H1 (cell line): ENCODE data around the gene CMTM1. TPM values are rescaled to one million over a fixed set of nuclear protein-coding genes. Genes with fewer than 3 reads are reported as not detected.
"Not testable (repeated sequence)": the region's sequence is repeated elsewhere in the genome, so short reads cannot be mapped to it uniquely, and the experiment has no call there.

Experiments used
- CTCF ChIA-PET: fragments of 300-600 bp; sonication (Branson Sonifier 250); formaldehyde crosslinking; loops from one replicate; lab custom pipeline; 2021; ENCODE audit not compliant: partially characterized antibody; lab: Charles Lee
- POLR2A ChIA-PET: fragments of 300-600 bp; sonication (Branson Sonifier 250); formaldehyde crosslinking; loops from one replicate; lab custom pipeline; 2021; ENCODE audit warnings: inconsistent platforms; ENCODE audit not compliant: partially characterized antibody; lab: Charles Lee
- DNase-seq, 2 experiments: peaks; one replicate each; pipeline versions ENCODE4 v3.0.0 to v3.0.0-alpha.2; 2010 to 2022; ENCODE audit warnings: low spot score in 2 of 2, low read depth in 1 of 2, mixed read lengths in 1 of 2
- FAIRE-seq: peaks from 2 replicates; lab custom pipeline; 2011; peaks lifted over from hg19 to GRCh38; lab: Jason Lieb, UNC
- H2AFZ ChIP-seq: 2 replicates; pipeline ENCODE4 v1.8.1; 2012; ENCODE audit warnings: low read length, inconsistent platforms
- H2AK5ac ChIP-seq: 2 replicates; pipeline ENCODE4 v1.6.1; 2013; ENCODE audit warnings: low read depth, low read length
- H2BK120ac ChIP-seq: replicated peaks from 2 replicates; pipeline ENCODE3; 2013; ENCODE audit warnings: low read depth, low read length, inconsistent platforms
- H2BK12ac ChIP-seq: 2 replicates; pipeline ENCODE4 v1.6.1; 2013; ENCODE audit warnings: low read depth, low read length
- H2BK15ac ChIP-seq: 2 replicates; pipeline ENCODE4 v1.6.1; 2013; ENCODE audit warnings: low read length
- H2BK20ac ChIP-seq: 2 replicates; pipeline ENCODE4 v1.6.1; 2013; ENCODE audit warnings: low read length
- H2BK5ac ChIP-seq: 2 replicates; pipeline ENCODE4 v1.6.1; 2013; ENCODE audit warnings: low read depth, low read length
- H3K14ac ChIP-seq: 2 replicates; pipeline ENCODE4 v1.6.1; 2013; ENCODE audit warnings: inconsistent platforms; ENCODE audit not compliant: insufficient read length
- H3K18ac ChIP-seq: 2 replicates; pipeline ENCODE4 v1.6.1; 2013; ENCODE audit warnings: low read length; ENCODE audit errors: extremely low read depth
- H3K23ac ChIP-seq: 2 replicates; pipeline ENCODE4 v1.6.1; 2013; ENCODE audit warnings: inconsistent platforms; ENCODE audit not compliant: insufficient read length
- H3K23me2 ChIP-seq: 2 replicates; pipeline ENCODE4 v1.6.1; 2013; ENCODE audit warnings: low read depth, low read length
- H3K27ac ChIP-seq: 2 replicates; pipeline ENCODE4 v1.6.1; 2011; ENCODE audit warnings: low read depth, low read length, inconsistent platforms
- H3K27me3 ChIP-seq, 4 experiments: replicated peaks in 1 of 4; 1 replicate in 1 of 4; 2 replicates in 3 of 4; pipeline versions ENCODE4 v1.6.1 to v1.8.1; 2011 to 2013; ENCODE audit warnings: low read length in 3 of 4, mild to moderate bottlenecking in 3 of 4, inconsistent platforms in 2 of 4, mixed read lengths in 2 of 4, moderate library complexity in 1 of 4; ENCODE audit not compliant: control insufficient read depth in 3 of 4, insufficient read depth in 3 of 4; ENCODE audit errors: extremely low read depth in 1 of 4
- H3K36me3 ChIP-seq, 4 experiments: 2 replicates each; pipeline versions ENCODE4 v1.6.1 to v1.8.1; 2011 to 2013; ENCODE audit warnings: mild to moderate bottlenecking in 4 of 4, low read length in 3 of 4, moderate library complexity in 2 of 4, control low read depth in 1 of 4, inconsistent platforms in 1 of 4; ENCODE audit not compliant: insufficient read depth in 4 of 4, control insufficient read depth in 2 of 4
- H3K4ac ChIP-seq: replicated peaks from 2 replicates; pipeline ENCODE3; 2013; ENCODE audit warnings: low read length, low read depth, mixed read lengths, inconsistent platforms; ENCODE audit not compliant: insufficient read length
- H3K4me1 ChIP-seq, 4 experiments: replicated peaks in 1 of 4; 1 replicate in 1 of 4; 2 replicates in 3 of 4; pipeline versions ENCODE4 v1.6.1 to v1.8.1; 2011 to 2013; ENCODE audit warnings: low read length in 3 of 4, inconsistent platforms in 2 of 4, mixed read lengths in 1 of 4; ENCODE audit not compliant: insufficient read depth in 4 of 4, control insufficient read depth in 3 of 4
- H3K4me2 ChIP-seq, 2 experiments: 2 replicates each; pipeline versions ENCODE4 v1.6.1 to v1.8.1; 2011 to 2013; ENCODE audit warnings: low read depth in 2 of 2, low read length in 2 of 2, control low read depth in 1 of 2, inconsistent platforms in 1 of 2, mild to moderate bottlenecking in 1 of 2; ENCODE audit not compliant: insufficient read depth in 1 of 2
- H3K4me3 ChIP-seq, 4 experiments: fragments of 200-600, 300-600 bp in 1 of 4; sonication (generic), shearing (Covaris generic), sonication (Bioruptor Twin) in 1 of 4; 2 replicates each; pipeline versions ENCODE4 v1.5.1 to v1.8.1; 2011 to 2016; ENCODE audit warnings: low read length in 4 of 4, low read depth in 3 of 4, control low read depth in 2 of 4, inconsistent platforms in 2 of 4, mild to moderate bottlenecking in 2 of 4, mixed read lengths in 1 of 4, moderate library complexity in 1 of 4; ENCODE audit not compliant: insufficient read depth in 2 of 4; ENCODE audit errors: extremely low read depth in 1 of 4
- H3K56ac ChIP-seq: replicated peaks from 2 replicates; pipeline ENCODE3; 2013; ENCODE audit warnings: low read depth, mild to moderate bottlenecking, mixed read lengths, low read length, inconsistent platforms; ENCODE audit not compliant: insufficient read length
- H3K79me1 ChIP-seq: 2 replicates; pipeline ENCODE4 v1.6.1; 2013; ENCODE audit warnings: low read depth, low read length, control low read depth
- H3K79me2 ChIP-seq, 2 experiments: 2 replicates each; pipeline versions ENCODE4 v1.6.1 to v1.8.1; 2012 to 2013; ENCODE audit warnings: low read length in 2 of 2, mild to moderate bottlenecking in 2 of 2, inconsistent platforms in 1 of 2; ENCODE audit not compliant: insufficient read depth in 2 of 2, control insufficient read depth in 1 of 2
- H3K9ac ChIP-seq, 4 experiments: replicated peaks in 1 of 4; 1 replicate in 1 of 4; 2 replicates in 3 of 4; pipeline versions ENCODE4 v1.6.1 to v1.8.1; 2011 to 2013; ENCODE audit warnings: low read depth in 3 of 4, low read length in 3 of 4, control low read depth in 2 of 4, mild to moderate bottlenecking in 2 of 4, moderate library complexity in 2 of 4, inconsistent platforms in 1 of 4; ENCODE audit errors: extremely low read depth in 1 of 4
- H3K9me3 ChIP-seq, 2 experiments: 2 replicates each; pipeline versions ENCODE4 v1.6.1 to v1.8.1; 2012 to 2013; ENCODE audit warnings: mild to moderate bottlenecking in 2 of 2, moderate library complexity in 2 of 2, control low read depth in 1 of 2, inconsistent platforms in 1 of 2, low read depth in 1 of 2, low read length in 1 of 2, mixed read lengths in 1 of 2; ENCODE audit not compliant: insufficient read depth in 2 of 2
- H4K20me1 ChIP-seq, 2 experiments: replicated peaks in 1 of 2; 2 replicates each; pipeline versions ENCODE3 to v1.8.1; 2011 to 2013; ENCODE audit warnings: inconsistent platforms in 2 of 2, low read length in 2 of 2, mild to moderate bottlenecking in 1 of 2; ENCODE audit not compliant: insufficient read depth in 2 of 2, control insufficient read depth in 1 of 2
- H4K5ac ChIP-seq: 2 replicates; pipeline ENCODE4 v1.6.1; 2013; ENCODE audit warnings: low read length, low read depth, mixed read lengths, inconsistent platforms; ENCODE audit not compliant: insufficient read length
- H4K8ac ChIP-seq: 2 replicates; pipeline ENCODE4 v1.8.0; 2013; ENCODE audit warnings: mild to moderate bottlenecking, moderate library complexity, low read length, inconsistent platforms; ENCODE audit not compliant: insufficient read depth; ENCODE audit errors: extremely low read depth
- H4K91ac ChIP-seq: replicated peaks from 2 replicates; pipeline ENCODE3; 2013; ENCODE audit warnings: low read length, mixed read lengths, inconsistent platforms; ENCODE audit not compliant: insufficient read length
- HDAC6 ChIP-seq: IDR thresholded peaks from one replicate; pipeline ENCODE4 v1.7.1; 2012; ENCODE audit warnings: low read depth, mild to moderate bottlenecking, inconsistent platforms, low read length, moderate library complexity
- KDM1A ChIP-seq: fragments of 200-600, 300-600 bp; sonication (generic); IDR thresholded peaks from 2 replicates; pipeline ENCODE4 v1.7.1; 2016; ENCODE audit warnings: mild to moderate bottlenecking, low read length, borderline replicate concordance
- NANOG ChIP-seq: IDR thresholded peaks from 2 replicates; pipeline ENCODE4 v1.6.1; 2011; ENCODE audit warnings: low read length, low read depth, mild to moderate bottlenecking, inconsistent platforms; ENCODE audit not compliant: insufficient read depth, poor library complexity, severe bottlenecking
- SAP30 ChIP-seq: fragments of 300-600 bp; sonication (generic); IDR thresholded peaks from 2 replicates; pipeline ENCODE4 v1.7.1; 2012; ENCODE audit warnings: low read length, moderate library complexity, mild to moderate bottlenecking, inconsistent platforms; ENCODE audit not compliant: insufficient read depth, insufficient replicate concordance
- SIN3A ChIP-seq, 2 experiments: IDR thresholded peaks in 1 of 2; conservative IDR thresholded peaks in 1 of 2; 2 replicates each; pipeline ENCODE4 v1.6.1; 2011 to 2012; ENCODE audit warnings: low read length in 2 of 2, improper control_type of control experiment in 1 of 2, low read depth in 1 of 2, mild to moderate bottlenecking in 1 of 2
- SP1 ChIP-seq: IDR thresholded peaks from 2 replicates; pipeline ENCODE4 v1.6.1; 2011; ENCODE audit warnings: low read depth, low read length
- WGBS, 2 experiments: shearing (Covaris generic) in 1 of 2; methylation state at CpG; one replicate each; pipeline versions ENCODE4 v1.1.6 to v1.1.7; 2013 to 2015; ENCODE audit warnings: low lambda C conversion rate in 2 of 2, mixed read lengths in 2 of 2, inconsistent platforms in 1 of 2, low coverage in 1 of 2, missing lambda C conversion rate in 1 of 2; ENCODE audit not compliant: insufficient replicate concordance in 2 of 2, insufficient coverage in 1 of 2, insufficient read length in 1 of 2; ENCODE audit errors: extremely low coverage in 1 of 2, missing lambda C conversion rate in 1 of 2; 5-methylcytosine and 5-hydroxymethylcytosine counted together
- polyA plus RNA-seq, 7 experiments: library from polyadenylated mRNA; depleted of rRNA in 3 of 7; stranded (reverse) in 5 of 7; unstranded in 2 of 7; fragments of >200 nt in 5 of 7; fragments of 200-250 nt in 2 of 7; gene quantifications; 1 replicate in 5 of 7; 2 replicates in 1 of 7; 4 replicates in 1 of 7; pipeline versions ENCODE4 v1.2.1 to v1.2.3, GENCODE V29; 2011 to 2013; ENCODE audit warnings: missing spikeins in 2 of 7, mixed read lengths in 2 of 7
- total RNA-seq: library from RNA; stranded (reverse); fragmentation: NEBNext Ultra II Directional; extraction: Animal tissue kit (Norgen Biotek cat#: 25700); gene quantifications from 2 replicates; pipeline ENCODE4 v1.2.1, GENCODE V29; 2021

CMTM1 gene
- total and polyA plus RNA-seq, 2 of the 8 experiments (the other 6 are each of a cell fraction or from before 2014, with no cell fraction given): 1.2 to 2.0 TPM

- TF ChIP-seq NANOG (no peak), SP1 (no peak), KDM1A (no peak), SIN3A (conservative IDR thresholded peaks at IDR 0.05 in 1 of 2, IDR thresholded peaks at IDR 0.05 in 1 of 2; ENCODE audit: low read depth in 1 of 2, low read length in 2 of 2) (no peak), SAP30 (no peak), HDAC6 (no peak)
Observed at GRCh38 chr16:66594739-66595138, 28.5 kb downstream of the CMTM1 start (continued).

DNA sequence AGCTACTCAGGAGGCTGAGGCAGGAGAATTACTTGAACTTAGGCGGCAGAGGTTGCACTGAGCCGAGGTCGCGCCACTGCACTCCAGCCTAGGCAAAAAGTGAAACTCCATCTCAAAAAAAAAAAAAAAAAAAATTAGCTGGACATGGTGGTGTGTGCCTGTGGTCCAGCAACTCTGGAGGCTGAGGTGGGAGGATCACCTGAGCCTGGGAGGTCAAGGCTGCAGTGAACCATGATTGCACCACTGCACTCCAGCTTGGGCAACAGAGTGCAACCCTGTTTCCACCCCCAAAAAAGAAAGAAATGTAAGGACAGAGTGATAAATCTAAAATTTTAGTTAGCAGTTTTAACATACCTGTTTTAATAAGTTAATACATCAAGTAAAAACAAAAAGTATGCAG is 30.3 kb downstream of the CMTM1 start:
- not testable (repeated sequence) for H3K4me2 ChIP-seq, DNase-seq, H3K79me2 ChIP-seq, H3K56ac ChIP-seq, H4K5ac ChIP-seq, H2AK5ac ChIP-seq, H3K4ac ChIP-seq, H4K91ac ChIP-seq, FAIRE-seq, H2BK120ac ChIP-seq, H3K4me3 ChIP-seq, H2BK12ac ChIP-seq, H2BK5ac ChIP-seq, H2BK15ac ChIP-seq, H3K14ac ChIP-seq, H3K9me3 ChIP-seq, H3K4me1 ChIP-seq, H3K23me2 ChIP-seq, H3K79me1 ChIP-seq, H3K18ac ChIP-seq, H3K9ac ChIP-seq, H3K36me3 ChIP-seq, H3K23ac ChIP-seq, H2AFZ ChIP-seq, H2BK20ac ChIP-seq, H4K20me1 ChIP-seq, H3K27ac ChIP-seq, H3K27me3 ChIP-seq, H4K8ac ChIP-seq
- CTCF ChIA-PET: interaction anchor here (0.9 to 2.2 kb wide), 3 partner anchors 11 to 18 kb away, joined by 3 to 12 read pairs (median 3); no protein-coding TSS in a partner anchor
- 100% methylated on average over 4 of the region's 4 CpGs; no CpG with 5 or more reads in 1 of the 2 experiments for WGBS, 2 experiments
- POLR2A ChIA-PET: interaction anchor here (1.2 kb wide), 1 partner anchor 47 kb away, joined by 3 read pairs; no protein-coding TSS in a partner anchor
